Epithelial cell of proximal tubule (primary cell): ENCODE data around the gene ETV6. TPM values are rescaled to one million over a fixed set of nuclear protein-coding genes. Genes with fewer than 3 reads are reported as not detected.

Experiments
- DNase-seq: peaks from one replicate; pipeline ENCODE4 v3.0.0-alpha.2; 2011; ENCODE audit warnings: low read depth
- H3K4me3 ChIP-seq: 2 replicates; pipeline ENCODE4 v1.5.1; 2011; ENCODE audit warnings: low read depth, mild to moderate bottlenecking, low read length
- total RNA-seq: library from RNA; depleted of rRNA; stranded (reverse); fragments of >200 nt; gene quantifications from 2 replicates; pipeline ENCODE4 v1.2.3, GENCODE V29; 2015
- TF ChIP-seq, protein P1 (sequence below): conservative IDR thresholded peaks from 2 replicates; pipeline ENCODE4 v1.5.1; 2012; ENCODE audit warnings: low read depth, mild to moderate bottlenecking, low read length

Gene ETV6
- total RNA-seq, 1 donor from 2014 or later, result 12.9 TPM

- DNase-seq, result no peak
- TF ChIP-seq, protein P1, sequence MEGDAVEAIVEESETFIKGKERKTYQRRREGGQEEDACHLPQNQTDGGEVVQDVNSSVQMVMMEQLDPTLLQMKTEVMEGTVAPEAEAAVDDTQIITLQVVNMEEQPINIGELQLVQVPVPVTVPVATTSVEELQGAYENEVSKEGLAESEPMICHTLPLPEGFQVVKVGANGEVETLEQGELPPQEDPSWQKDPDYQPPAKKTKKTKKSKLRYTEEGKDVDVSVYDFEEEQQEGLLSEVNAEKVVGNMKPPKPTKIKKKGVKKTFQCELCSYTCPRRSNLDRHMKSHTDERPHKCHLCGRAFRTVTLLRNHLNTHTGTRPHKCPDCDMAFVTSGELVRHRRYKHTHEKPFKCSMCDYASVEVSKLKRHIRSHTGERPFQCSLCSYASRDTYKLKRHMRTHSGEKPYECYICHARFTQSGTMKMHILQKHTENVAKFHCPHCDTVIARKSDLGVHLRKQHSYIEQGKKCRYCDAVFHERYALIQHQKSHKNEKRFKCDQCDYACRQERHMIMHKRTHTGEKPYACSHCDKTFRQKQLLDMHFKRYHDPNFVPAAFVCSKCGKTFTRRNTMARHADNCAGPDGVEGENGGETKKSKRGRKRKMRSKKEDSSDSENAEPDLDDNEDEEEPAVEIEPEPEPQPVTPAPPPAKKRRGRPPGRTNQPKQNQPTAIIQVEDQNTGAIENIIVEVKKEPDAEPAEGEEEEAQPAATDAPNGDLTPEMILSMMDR, result no peak
Measured at GRCh38 chr12:11799502-11799873, 150.0 kb downstream of the ETV6 start.

GRCh38 chr12:11801643-11802042 lies 152.2 kb downstream of the ETV6 start:
- peak; percentile 30 for DNase-seq
- no peak overlapping the region for H3K4me3 ChIP-seq
- TF ChIP-seq, protein P1, result no peak

More at GRCh38 chr12:11799502-11799873, 150.0 kb downstream of the ETV6 start:
- H3K4me3 ChIP-seq, result no peak overlapping the region

DNA sequence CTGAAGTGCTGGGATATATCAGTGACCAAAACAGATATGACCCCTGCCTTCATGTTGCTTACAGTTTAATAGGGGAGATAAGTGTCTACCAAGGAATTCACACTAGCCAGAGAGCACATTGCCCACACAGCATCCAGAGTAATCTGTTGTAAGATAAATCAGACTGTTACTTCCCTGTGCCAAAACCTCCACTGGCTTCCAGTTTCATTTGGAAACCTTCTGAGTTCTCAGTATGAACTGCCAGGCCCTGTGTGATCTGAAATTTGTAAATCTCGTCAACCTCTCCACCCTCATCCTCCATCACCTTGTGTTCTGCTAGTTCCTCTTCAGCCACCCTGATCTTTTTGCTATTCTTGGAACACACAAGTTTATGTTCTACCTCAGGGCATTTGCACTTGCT lies 154.7 kb downstream of the ETV6 start:
- no peak for DNase-seq
- no peak overlapping the region for H3K4me3 ChIP-seq
- TF ChIP-seq, protein P1, result no peak

DNA sequence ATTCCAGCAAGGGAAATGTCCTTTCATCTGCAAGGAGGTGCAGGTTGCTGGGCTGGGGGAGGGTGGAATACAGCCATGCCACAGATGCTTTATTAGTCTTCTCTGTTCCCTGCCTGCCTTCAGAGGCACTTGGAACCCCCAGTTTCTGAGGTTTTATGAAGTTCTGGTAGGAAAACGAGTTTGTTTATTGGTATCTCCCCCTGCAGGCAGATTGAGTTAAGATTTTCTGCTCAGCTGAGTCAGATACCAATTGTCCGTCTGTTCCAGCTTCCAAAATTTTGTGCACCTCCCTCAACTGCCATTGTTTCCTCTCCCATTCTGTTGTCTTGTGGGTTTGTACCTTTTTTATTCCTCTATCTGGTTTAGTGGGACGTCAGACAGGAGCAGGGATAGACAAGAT lies 155.6 kb downstream of the ETV6 start:
- no peak for DNase-seq
- no peak overlapping the region for H3K4me3 ChIP-seq
- TF ChIP-seq, protein P1, result peak; percentile 39

GRCh38 chr12:11805680-11806079 lies 156.2 kb downstream of the ETV6 start:
- no peak overlapping the region for H3K4me3 ChIP-seq
- TF ChIP-seq, protein P1, result no peak

DNA sequence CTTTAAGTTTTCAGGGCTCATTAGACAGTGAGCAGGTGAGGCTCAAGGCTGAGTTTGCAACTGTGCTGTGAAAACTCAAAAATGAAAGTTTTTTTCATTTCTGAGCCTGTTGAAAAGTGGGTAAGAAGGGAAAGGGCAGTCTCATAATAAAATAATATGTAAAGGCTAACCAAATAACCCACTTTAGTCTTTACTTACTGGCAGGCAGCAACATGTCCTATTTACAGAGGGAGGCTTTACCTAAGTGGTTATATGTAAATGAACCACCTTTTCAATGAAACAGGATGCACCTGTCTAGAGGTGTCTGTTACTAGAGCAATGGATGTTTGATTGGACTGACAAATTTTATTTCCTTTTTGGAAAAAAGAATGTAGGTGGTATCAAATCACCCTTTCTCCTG lies 158.0 kb downstream of the ETV6 start:
- DNase-seq, result no peak
- TF ChIP-seq, protein P1, result no peak
- no peak overlapping the region for H3K4me3 ChIP-seq

More at GRCh38 chr12:11805680-11806079, 156.2 kb downstream of the ETV6 start:
- no peak for DNase-seq

DNA sequence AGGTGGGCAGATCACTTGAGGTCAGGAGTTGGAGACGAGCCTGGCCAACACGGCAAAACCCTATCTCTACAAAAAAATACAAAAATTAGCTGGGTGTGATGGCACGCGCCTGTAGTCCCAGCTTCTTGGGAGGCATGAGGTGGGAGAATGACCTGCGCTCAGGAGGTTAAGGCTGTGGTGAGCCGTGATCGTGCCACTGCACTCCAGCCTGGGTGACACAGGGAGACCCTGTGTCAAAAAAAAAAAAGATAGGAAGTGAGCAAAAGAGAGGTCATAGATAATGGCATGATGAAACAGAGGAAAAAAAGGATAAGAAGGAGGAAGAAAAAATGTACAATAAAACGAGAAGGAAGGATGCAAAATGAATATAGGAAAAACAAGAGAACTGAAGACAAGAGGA lies 159.5 kb downstream of the ETV6 start:
- no peak for DNase-seq
- TF ChIP-seq, protein P1, result no peak
- H3K4me3 ChIP-seq, result no peak overlapping the region
